Measurements from ENCODE around the gene LST1. TPM values are rescaled to one million over a fixed set of nuclear protein-coding genes. Genes with fewer than 3 reads are reported as not detected.
"Not testable (repeated sequence)": the region's sequence is repeated elsewhere in the genome, so short reads cannot be mapped to it uniquely, and the experiment has no call there.

Gene LST1
- total RNA-seq, 4 donors from 2014 or later, result 1.6 to 22.3 (median 4.1) TPM; not detected in 1

DNA sequence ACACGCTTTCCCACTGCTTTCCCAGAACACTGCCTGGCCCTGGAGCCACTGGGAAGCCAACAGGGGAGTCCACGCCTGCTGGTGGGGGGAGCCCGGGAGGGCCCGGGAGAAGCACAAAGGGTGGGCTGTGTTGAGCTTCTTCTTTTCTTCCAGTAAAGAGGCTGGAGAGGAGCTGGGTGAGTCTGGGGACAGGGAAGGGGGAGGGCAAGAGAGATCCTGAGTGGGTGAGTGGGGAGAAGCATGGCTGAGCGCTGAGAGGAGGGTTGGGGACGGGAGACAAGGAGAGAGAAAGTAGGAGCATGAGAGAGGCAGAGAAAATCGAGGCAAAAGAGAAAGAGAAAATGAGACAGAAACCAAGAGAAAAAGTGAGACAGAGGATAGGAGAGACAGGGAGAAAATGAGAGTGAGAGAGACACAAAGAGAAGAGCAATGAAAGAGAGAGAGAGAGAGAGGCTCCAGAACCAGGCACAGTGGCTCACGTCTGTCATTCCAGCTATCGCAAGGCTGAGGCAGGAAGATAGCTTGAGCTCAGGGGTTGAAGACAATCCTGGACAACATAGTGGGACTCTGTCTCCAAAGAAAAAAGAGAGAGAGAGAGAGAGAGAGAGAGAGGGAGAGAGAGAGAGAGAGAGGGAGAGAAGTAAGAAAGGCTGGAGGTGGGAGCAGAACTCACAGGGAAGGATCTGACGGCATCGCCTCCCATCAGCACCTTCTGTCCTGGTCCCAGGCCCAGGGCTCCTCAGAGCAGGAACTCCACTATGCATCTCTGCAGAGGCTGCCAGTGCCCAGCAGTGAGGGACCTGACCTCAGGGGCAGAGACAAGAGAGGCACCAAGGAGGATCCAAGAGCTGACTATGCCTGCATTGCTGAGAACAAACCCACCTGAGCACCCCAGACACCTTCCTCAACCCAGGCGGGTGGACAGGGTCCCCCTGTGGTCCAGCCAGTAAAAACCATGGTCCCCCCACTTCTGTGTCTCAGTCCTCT is 2.0 kb downstream of the LST1 start:
- Histone ChIP-seq H3K4me1 (no peaks in the 10 kb centered on the region), H3K4me3 (no peak overlapping the region), H3K9me3 (no peaks in the 10 kb centered on the region), H3K27ac (no peak overlapping the region), H3K27me3 (peaks cover 0 to 5% (median 0%) of the 10 kb centered on the region in 3 donors), H3K36me3 (no peaks in the 10 kb centered on the region)
- in situ Hi-C loops (cut with MboI; ENCODE audit: low sequenced_read_pairs in 4 of 4) (no loop called here), intact Hi-C loops (cut with DNase I; ENCODE audit: low total_unique reads) (no loop called here)
- no peak for DNase-seq
- TF ChIP-seq POLR2A (IDR thresholded peaks at IDR 0.05), result no peak
- TF ChIP-seq, protein P1, sequence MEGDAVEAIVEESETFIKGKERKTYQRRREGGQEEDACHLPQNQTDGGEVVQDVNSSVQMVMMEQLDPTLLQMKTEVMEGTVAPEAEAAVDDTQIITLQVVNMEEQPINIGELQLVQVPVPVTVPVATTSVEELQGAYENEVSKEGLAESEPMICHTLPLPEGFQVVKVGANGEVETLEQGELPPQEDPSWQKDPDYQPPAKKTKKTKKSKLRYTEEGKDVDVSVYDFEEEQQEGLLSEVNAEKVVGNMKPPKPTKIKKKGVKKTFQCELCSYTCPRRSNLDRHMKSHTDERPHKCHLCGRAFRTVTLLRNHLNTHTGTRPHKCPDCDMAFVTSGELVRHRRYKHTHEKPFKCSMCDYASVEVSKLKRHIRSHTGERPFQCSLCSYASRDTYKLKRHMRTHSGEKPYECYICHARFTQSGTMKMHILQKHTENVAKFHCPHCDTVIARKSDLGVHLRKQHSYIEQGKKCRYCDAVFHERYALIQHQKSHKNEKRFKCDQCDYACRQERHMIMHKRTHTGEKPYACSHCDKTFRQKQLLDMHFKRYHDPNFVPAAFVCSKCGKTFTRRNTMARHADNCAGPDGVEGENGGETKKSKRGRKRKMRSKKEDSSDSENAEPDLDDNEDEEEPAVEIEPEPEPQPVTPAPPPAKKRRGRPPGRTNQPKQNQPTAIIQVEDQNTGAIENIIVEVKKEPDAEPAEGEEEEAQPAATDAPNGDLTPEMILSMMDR (IDR thresholded peaks at IDR 0.05 in 4 of 5, conservative IDR thresholded peaks at IDR 0.05 in 1 of 5), result no peak
- ATAC-seq, result no peak

GRCh38 chr6:31588871-31589650 is 3.0 kb downstream of the LST1 start:
- ATAC-seq, result no peak
- H3K9me3 ChIP-seq, result no peaks in the 10 kb centered on the region
- peaks cover 0 to 5% (median 0%) of the 10 kb centered on the region in 3 donors for H3K27me3 ChIP-seq
- DNase-seq, result no peak
- H3K36me3 ChIP-seq, result no peaks in the 10 kb centered on the region
- intact Hi-C loops (cut with DNase I; ENCODE audit: low total_unique reads) (no loop called here), in situ Hi-C loops (cut with MboI; ENCODE audit: low sequenced_read_pairs in 4 of 4) (no loop called here)
- no peaks in the 10 kb centered on the region for H3K4me1 ChIP-seq
- no peak for TF ChIP-seq POLR2A (IDR thresholded peaks at IDR 0.05)
- no peak overlapping the region for H3K27ac ChIP-seq
- no peak overlapping the region for H3K4me3 ChIP-seq

DNA sequence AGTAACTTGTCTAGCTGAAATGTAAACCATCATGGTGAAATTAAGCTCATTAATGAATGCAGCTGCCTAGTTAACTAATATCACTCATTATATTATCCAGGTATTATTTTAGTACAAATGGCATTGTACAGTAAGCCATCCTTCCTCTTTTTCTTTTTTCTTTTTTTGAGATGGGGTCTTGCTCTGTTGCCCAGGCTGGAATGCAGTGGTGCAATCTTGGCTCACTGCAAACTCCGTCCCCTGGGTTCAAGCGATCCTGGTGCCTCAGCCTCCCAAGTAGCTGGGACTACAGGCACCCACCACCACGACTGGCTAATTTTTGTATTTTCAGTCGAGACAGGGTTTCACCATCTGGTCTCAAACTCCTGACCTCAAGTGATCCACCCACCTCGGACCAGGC is 4.6 kb downstream of the LST1 start:
- H3K9me3 ChIP-seq; intact Hi-C loops (cut with DNase I; ENCODE audit: low total_unique reads); DNase-seq; H3K27me3 ChIP-seq; H3K4me3 ChIP-seq; ATAC-seq; H3K36me3 ChIP-seq; H3K27ac ChIP-seq; H3K4me1 ChIP-seq: not testable (repeated sequence)
- in situ Hi-C loops (cut with MboI; ENCODE audit: low sequenced_read_pairs in 4 of 4), result loop anchor here in 1 of 4 donors (10.0 kb wide), 1 partner anchor 46 kb away; the partner anchor contains the start of genes ATP6V1G2, DDX39B and NFKBIL1

- no peak for TF ChIP-seq POLR2A (IDR thresholded peaks at IDR 0.05)
- TF ChIP-seq, protein P1 (IDR thresholded peaks at IDR 0.05 in 4 of 5, conservative IDR thresholded peaks at IDR 0.05 in 1 of 5), result no peak
- Histone ChIP-seq H3K9me3 (no peaks in the 10 kb centered on the region), H3K4me1 (no peaks in the 10 kb centered on the region), H3K4me3 (no peak overlapping the region), H3K27me3 (peaks cover 0 to 4% (median 0%) of the 10 kb centered on the region in 3 donors), H3K27ac (no peak overlapping the region), H3K36me3 (no peaks in the 10 kb centered on the region)
- no peak for DNase-seq
- no peak for ATAC-seq
- in situ Hi-C loops (cut with MboI; ENCODE audit: low sequenced_read_pairs in 4 of 4) (loop anchor here in 1 of 4 donors (10.0 kb wide), 1 partner anchor 48 kb away; the partner anchor contains the start of genes ATP6V1G2, DDX39B and NFKBIL1), intact Hi-C loops (cut with DNase I; ENCODE audit: low total_unique reads) (no loop called here)
These were observed 6.3 kb downstream of the LST1 start for GRCh38 chr6:31592396-31592771.

- Histone ChIP-seq H3K4me1 (no peaks in the 10 kb centered on the region), H3K27me3 (no peaks in the 10 kb centered on the region), H3K4me3 (no peak overlapping the region), H3K9me3 (no peaks in the 10 kb centered on the region), H3K36me3 (no peaks in the 10 kb centered on the region), H3K27ac (no peak overlapping the region)
- no peak for DNase-seq
- no peak for TF ChIP-seq POLR2A (IDR thresholded peaks at IDR 0.05)
- TF ChIP-seq, protein P1 (IDR thresholded peaks at IDR 0.05 in 4 of 5, conservative IDR thresholded peaks at IDR 0.05 in 1 of 5), result peak in 2 of 5 experiments; percentile 18 to 44
- in situ Hi-C loops (cut with MboI; ENCODE audit: low sequenced_read_pairs in 4 of 4) (loop anchor here in 3 of 4 donors (5.0 to 10.0 kb wide), 3 partner anchors 50 to 55 kb away; partner anchors contain the start of genes ATP6V1G2 (in 2 of the 3), DDX39B (in 2 of the 3) and NFKBIL1 (in 2 of the 3)), intact Hi-C loops (cut with DNase I; ENCODE audit: low total_unique reads) (loop anchor here (5.0 kb wide), 1 partner anchor 105 kb away; no protein-coding TSS in a partner anchor)
- ATAC-seq, result no peak
These were observed 10.9 kb downstream of the LST1 start for GRCh38 chr6:31597006-31597405.

All from gastrocnemius medialis (tissue), 4 donors.